B cell (primary cell): ENCODE results near the gene TANC2. TPM values are rescaled to one million over a fixed set of nuclear protein-coding genes. Genes with fewer than 3 reads are reported as not detected.

Source experiments
- ATAC-seq: fragments of 200-7000 bp; cut with Tn5 transposase; one replicate; pipeline ENCODE4 v1.10.0; 2021; ENCODE audit warnings: low read depth, mild to moderate bottlenecking, moderate number of reproducible peaks, moderate library complexity
- CTCF ChIA-PET: fragments of 350-600 bp; sonication (Branson Sonifier 250); formaldehyde crosslinking; loops from one replicate; lab custom pipeline; 2021; ENCODE audit warnings: antibody characterized with exemption, inconsistent platforms; lab: Charles Lee
- POLR2A ChIA-PET: fragments of 350-600 bp; sonication (Branson Sonifier 250); formaldehyde crosslinking; loops from one replicate; lab custom pipeline; 2021; ENCODE audit warnings: antibody characterized with exemption; lab: Charles Lee
- DNase-seq: peaks from one replicate; pipeline ENCODE4 v3.0.0; 2013
- H2AFZ ChIP-seq: 2 replicates; pipeline ENCODE4 v1.6.1; 2012; ENCODE audit warnings: mild to moderate bottlenecking, low read depth, low read length; ENCODE audit not compliant: insufficient read depth, poor library complexity, severe bottlenecking
- H3K27ac ChIP-seq, 2 donors: 1 replicate in 1 of 2; 2 replicates in 1 of 2; pipeline ENCODE4 v1.5.1; 2012 to 2013; ENCODE audit warnings: low read length in 2 of 2, mild to moderate bottlenecking in 2 of 2, moderate library complexity in 1 of 2
- H3K27me3 ChIP-seq, 4 experiments: fragments of 200-600 bp in 1 of 4; sonication (generic) in 1 of 4; replicated peaks in 1 of 4; 1 replicate in 2 of 4; 2 replicates in 2 of 4; pipeline versions ENCODE4 v1.6.1 to v1.7.0; 2013 to 2016; ENCODE audit warnings: low read length in 3 of 4, mild to moderate bottlenecking in 2 of 4, mixed read lengths in 1 of 4, moderate library complexity in 1 of 4; ENCODE audit not compliant: insufficient read depth in 4 of 4, control insufficient read depth in 3 of 4; ENCODE audit errors: control extremely low read depth in 1 of 4
- H3K36me3 ChIP-seq, 2 experiments: replicated peaks in 1 of 2; 1 replicate in 1 of 2; 2 replicates in 1 of 2; pipeline versions ENCODE4 v1.6.1 to v1.7.1; 2013; ENCODE audit warnings: low read length in 1 of 2; ENCODE audit not compliant: insufficient read depth in 2 of 2, control insufficient read depth in 1 of 2; ENCODE audit errors: control extremely low read depth in 1 of 2, extremely low read depth in 1 of 2
- H3K4me1 ChIP-seq, 2 donors: fragments of 200-600 bp in 1 of 2; sonication (generic) in 1 of 2; 1 replicate in 1 of 2; 2 replicates in 1 of 2; pipeline versions ENCODE4 v1.5.1 to v1.6.1; 2013 to 2017; ENCODE audit warnings: low read length in 2 of 2; ENCODE audit not compliant: control insufficient read depth in 2 of 2, insufficient read depth in 2 of 2
- H3K4me2 ChIP-seq: replicated peaks from 2 replicates; pipeline ENCODE3; 2012; ENCODE audit warnings: mild to moderate bottlenecking, low read depth, low read length; ENCODE audit not compliant: poor library complexity, severe bottlenecking
- H3K4me3 ChIP-seq, 5 experiments: fragments of 200-600 bp in 1 of 5; sonication (generic) in 1 of 5; 1 replicate in 3 of 5; 2 replicates in 2 of 5; pipeline versions ENCODE4 v1.5.1 to v1.7.0; 2011 to 2016; ENCODE audit warnings: low read length in 4 of 5, mild to moderate bottlenecking in 4 of 5, low read depth in 2 of 5, control low read depth in 1 of 5, moderate library complexity in 1 of 5; ENCODE audit not compliant: insufficient read depth in 1 of 5; ENCODE audit errors: control extremely low read depth in 1 of 5, extremely low read depth in 1 of 5
- H3K79me2 ChIP-seq: fragments of 200-600 bp; sonication (generic); one replicate; pipeline ENCODE4 v1.6.0; 2016; ENCODE audit warnings: low read length; ENCODE audit not compliant: control insufficient read depth, insufficient read depth
- H3K9ac ChIP-seq: fragments of 200-600 bp; sonication (generic); 2 replicates; pipeline ENCODE4 v1.6.1; 2017; ENCODE audit warnings: mild to moderate bottlenecking, low read length, moderate library complexity
- H3K9me3 ChIP-seq, 3 donors: one replicate each; pipeline versions ENCODE4 v1.6.1 to v1.7.1; 2013; ENCODE audit warnings: low read length in 2 of 3; ENCODE audit not compliant: control insufficient read depth in 2 of 3, insufficient read depth in 1 of 3; ENCODE audit errors: control extremely low read depth in 1 of 3
- H4K20me1 ChIP-seq: 2 replicates; pipeline ENCODE4 v1.6.0; 2012; ENCODE audit warnings: mild to moderate bottlenecking, low read length; ENCODE audit not compliant: insufficient read depth, control insufficient read depth, poor library complexity, severe bottlenecking
- H3K27ac Mint-ChIP-seq: one replicate; pipeline ENCODE4 v1.8.0; 2021; ENCODE audit warnings: mixed read lengths
- H3K27me3 Mint-ChIP-seq: one replicate; pipeline ENCODE4 v1.8.0; 2021; ENCODE audit warnings: mixed read lengths
- H3K4me1 Mint-ChIP-seq: one replicate; pipeline ENCODE4 v1.8.0; 2021; ENCODE audit warnings: mixed read lengths
- H3K4me3 Mint-ChIP-seq: one replicate; pipeline ENCODE4 v1.8.0; 2021; ENCODE audit warnings: mixed read lengths
- H3K9me3 Mint-ChIP-seq: one replicate; pipeline ENCODE4 v1.8.0; 2022; ENCODE audit warnings: mixed read lengths; ENCODE audit not compliant: insufficient read depth
- EZH2 ChIP-seq: IDR thresholded peaks from 2 replicates; pipeline ENCODE4 v1.6.1; 2012; ENCODE audit warnings: borderline replicate concordance, low read depth, mild to moderate bottlenecking, moderate library complexity, low read length; ENCODE audit not compliant: insufficient read depth, poor library complexity, severe bottlenecking
- WGBS: methylation state at CpG from one replicate; pipeline ENCODE4 v1.1.5; 2013; ENCODE audit warnings: missing lambda C conversion rate; ENCODE audit not compliant: insufficient coverage; 5-methylcytosine and 5-hydroxymethylcytosine counted together
- intact Hi-C: fragments of 100-400 bp; cut with micrococcal nuclease; formaldehyde crosslinking; loops from one replicate; pipeline ENCODE4 v1.10.0; 2022
- polyA plus RNA-seq: library from polyadenylated mRNA; depleted of rRNA; stranded (reverse); fragments of >200 nt; gene quantifications from 2 replicates; pipeline ENCODE4 v1.2.3, GENCODE V29; 2012
- total RNA-seq, 2 donors: library from RNA; stranded (reverse); fragments of 120-200 nt in 1 of 2; gene quantifications; 1 replicate in 1 of 2; 2 replicates in 1 of 2; pipeline versions ENCODE4 v1.2.3 to v1.2.4, GENCODE V29; 2013 to 2022
- TF ChIP-seq, protein P1 (sequence below): fragments of 200-600 bp; IDR thresholded peaks from one replicate; pipeline ENCODE4 v1.8.0; 2022; ENCODE audit warnings: antibody characterized with exemption, mild to moderate bottlenecking

TANC2 gene
- total and polyA plus RNA-seq, 2 donors (not counting 1 experiment from before 2014, with no cell fraction given) = 4.6 to 20.4 TPM

- no peak overlapping the region for H3K27ac ChIP-seq
- H3K27ac Mint-ChIP-seq = no peak overlapping the region
- no peak for ATAC-seq
- H3K79me2 ChIP-seq = no peaks in the 10 kb centered on the region
- H3K9ac ChIP-seq = no peak overlapping the region
- H3K4me3 ChIP-seq = no peak overlapping the region
- no peaks in the 10 kb centered on the region for H3K4me1 ChIP-seq
- peaks cover 17% of the 10 kb centered on the region for H3K9me3 Mint-ChIP-seq
- H3K27me3 ChIP-seq = peaks cover 0 to 11% (median 3%) of the 10 kb centered on the region in 4 experiments
- no peak overlapping the region for H3K4me2 ChIP-seq
- DNase-seq = no peak
- peaks cover 2 to 8% (median 6%) of the 10 kb centered on the region in 3 donors for H3K9me3 ChIP-seq
- H2AFZ ChIP-seq = no peak overlapping the region
- H3K4me1 Mint-ChIP-seq = no peaks in the 10 kb centered on the region
- intact Hi-C loops = no loop called here
- ChIA-PET POLR2A (no interaction called here), CTCF (interaction anchor here (1.3 kb wide), 1 partner anchor 9 kb away, joined by 3 read pairs; no protein-coding TSS in a partner anchor)
- H3K27me3 Mint-ChIP-seq = peaks cover 38% of the 10 kb centered on the region
- no CpG with 5 or more reads among the region's 1 CpG for WGBS
- TF ChIP-seq, protein P1, sequence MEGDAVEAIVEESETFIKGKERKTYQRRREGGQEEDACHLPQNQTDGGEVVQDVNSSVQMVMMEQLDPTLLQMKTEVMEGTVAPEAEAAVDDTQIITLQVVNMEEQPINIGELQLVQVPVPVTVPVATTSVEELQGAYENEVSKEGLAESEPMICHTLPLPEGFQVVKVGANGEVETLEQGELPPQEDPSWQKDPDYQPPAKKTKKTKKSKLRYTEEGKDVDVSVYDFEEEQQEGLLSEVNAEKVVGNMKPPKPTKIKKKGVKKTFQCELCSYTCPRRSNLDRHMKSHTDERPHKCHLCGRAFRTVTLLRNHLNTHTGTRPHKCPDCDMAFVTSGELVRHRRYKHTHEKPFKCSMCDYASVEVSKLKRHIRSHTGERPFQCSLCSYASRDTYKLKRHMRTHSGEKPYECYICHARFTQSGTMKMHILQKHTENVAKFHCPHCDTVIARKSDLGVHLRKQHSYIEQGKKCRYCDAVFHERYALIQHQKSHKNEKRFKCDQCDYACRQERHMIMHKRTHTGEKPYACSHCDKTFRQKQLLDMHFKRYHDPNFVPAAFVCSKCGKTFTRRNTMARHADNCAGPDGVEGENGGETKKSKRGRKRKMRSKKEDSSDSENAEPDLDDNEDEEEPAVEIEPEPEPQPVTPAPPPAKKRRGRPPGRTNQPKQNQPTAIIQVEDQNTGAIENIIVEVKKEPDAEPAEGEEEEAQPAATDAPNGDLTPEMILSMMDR = no peak
- TF ChIP-seq EZH2 = no peak
- H3K36me3 ChIP-seq = no peaks in the 10 kb centered on the region
- H4K20me1 ChIP-seq = no peaks in the 10 kb centered on the region
- H3K4me3 Mint-ChIP-seq = no peak overlapping the region
Measured at GRCh38 chr17:62937606-62938005, 28.4 kb upstream of the TANC2 start.

DNA sequence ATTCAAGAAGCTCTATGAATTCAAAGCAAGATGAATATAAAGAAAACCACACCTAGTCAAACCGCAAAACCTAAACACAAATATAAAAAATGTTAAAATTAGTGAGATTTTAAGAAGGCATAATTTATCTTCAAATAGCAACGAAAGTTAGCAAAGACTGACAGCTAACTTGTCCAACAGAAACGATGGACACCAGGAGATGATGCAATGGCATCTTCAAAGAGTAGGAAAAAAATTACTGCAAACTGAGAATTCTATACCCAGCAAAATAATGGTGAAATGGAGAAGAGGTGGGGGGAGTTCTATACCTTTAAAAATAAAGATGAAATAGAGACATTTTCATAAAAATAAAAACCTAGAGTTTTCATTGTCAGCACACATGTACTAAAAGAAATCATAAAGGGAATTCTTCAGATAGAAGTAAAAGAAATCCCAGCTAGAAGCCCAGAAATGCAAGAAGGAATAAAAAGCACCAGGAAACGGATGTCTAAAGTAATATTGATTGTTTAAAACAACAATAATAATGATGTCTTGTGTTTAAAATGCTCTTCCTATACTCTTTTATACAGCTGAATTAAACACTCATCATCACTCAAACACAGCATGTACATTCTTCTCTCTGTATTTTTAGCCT lies 24.6 kb upstream of the TANC2 start:
- Histone ChIP-seq H3K27ac (no peak overlapping the region), H3K4me1 (no peaks in the 10 kb centered on the region), H3K27me3 (peaks cover 0 to 8% (median 2%) of the 10 kb centered on the region in 4 experiments), H4K20me1 (no peaks in the 10 kb centered on the region), H3K4me3 (no peak overlapping the region), H3K4me2 (no peak overlapping the region), H3K9me3 (peaks cover 2 to 8% (median 6%) of the 10 kb centered on the region in 3 donors), H2AFZ (no peak overlapping the region), H3K9ac (no peak overlapping the region), H3K36me3 (no peaks in the 10 kb centered on the region), H3K79me2 (no peaks in the 10 kb centered on the region)
- ChIA-PET CTCF (no interaction called here), POLR2A (no interaction called here)
- Mint-ChIP-seq H3K27ac (no peak overlapping the region), H3K27me3 (peaks cover 31% of the 10 kb centered on the region), H3K9me3 (peaks cover 21% of the 10 kb centered on the region), H3K4me3 (no peak overlapping the region), H3K4me1 (no peaks in the 10 kb centered on the region)
- WGBS = no CpG with 5 or more reads among the region's 4 CpGs
- TF ChIP-seq, protein P1 = no peak
- TF ChIP-seq EZH2 = no peak
- intact Hi-C loops = no loop called here
- DNase-seq (no peak), ATAC-seq (no peak)
